Suprapubic skin (tissue), 3 donors: ENCODE measurements around the gene EDAR.

Experiments used
- CTCF ChIP-seq, 2 donors: fragments of 200-600 bp in 1 of 2; fragments of 450-650 bp in 1 of 2; sonication (generic) in 1 of 2; IDR thresholded peaks; one replicate each; pipeline ENCODE4 v1.5.1; 2016 to 2019; ENCODE audit warnings: antibody characterized with exemption in 2 of 2, mild to moderate bottlenecking in 1 of 2, moderate library complexity in 1 of 2
- EP300 ChIP-seq: sonication (generic); formaldehyde crosslinking; IDR thresholded peaks from one replicate; pipeline ENCODE4 v1.6.1; 2017; ENCODE audit warnings: antibody characterized with exemption
- POLR2A ChIP-seq, 2 donors: fragments of 450-650 bp; IDR thresholded peaks; one replicate each; pipeline ENCODE4 v1.6.1; 2017; ENCODE audit warnings: antibody characterized with exemption in 2 of 2, mild to moderate bottlenecking in 2 of 2, moderate library complexity in 2 of 2

GRCh38 chr2:108921096-108922030 is 67.7 kb downstream of the EDAR start:
- no peak for TF ChIP-seq EP300
- TF ChIP-seq CTCF (IDR thresholded peaks at IDR 0.05): no peak
- TF ChIP-seq POLR2A (IDR thresholded peaks at IDR 0.05): no peak
